ENCODE measurements around the gene ENDOV.
A peak's percentile ranks its signal among the peaks of the same experiment; 100 is the strongest.

The ENDOV gene

GRCh38 chr17:80414803-80415625 lies at the start of gene ENDOV:
Gene ENDOV (plus strand): TSS chr17:80415167. CDS start chr17:80415195, 28 bp downstream.
- Histone ChIP-seq H3K36me3 (ENCODE audit: insufficient read depth, low read length) (no peaks in the 10 kb centered on the region), H3K9ac (ENCODE audit: low read depth, low read length, poor library complexity, severe bottlenecking) (peak within 1 kb of the TSS; percentile 76), H3K4me2 (ENCODE audit: low read depth, low read length, poor library complexity, severe bottlenecking) (peak within 1 kb of the TSS; percentile 91), H3K9me3 (ENCODE audit: insufficient read depth, low read depth, low read length) (no peaks in the 10 kb centered on the region), H3F3A (ENCODE audit: low read depth) (0 out of 2 replicates have a peak, but pooled peaks cover 3% of the 10 kb centered on the region), H4K20me1 (ENCODE audit: insufficient read depth, low read length, poor library complexity, severe bottlenecking) (peaks cover 8% of the 10 kb centered on the region), H3K27me3 (ENCODE audit: insufficient read depth, low read length, poor library complexity, severe bottlenecking) (no peaks in the 10 kb centered on the region), H2AFZ (ENCODE audit: low read length) (peak within 1 kb of the TSS; percentile 98), H3K4me1 (ENCODE audit: insufficient read depth, low read length, poor library complexity, severe bottlenecking) (peaks cover 7% of the 10 kb centered on the region), H3K79me2 (ENCODE audit: insufficient read depth, low read length) (peaks cover 11% of the 10 kb centered on the region; the same call in 1 of the 2 replicates), H3K4me3 (ENCODE audit: low read length, poor library complexity, severe bottlenecking) (peak within 1 kb of the TSS; percentile 93), H3K9me2 (replicated peaks; ENCODE audit: low read depth, low read length) (no peaks in the 10 kb centered on the region)
- TF ChIP-seq EZH2phosphoT487 (IDR thresholded peaks at IDR 0.05; ENCODE audit: borderline replicate concordance) (no peak), CTCF (conservative IDR thresholded peaks at IDR 0.05; ENCODE audit: low read length) (no peak)

- Histone ChIP-seq H3K9ac (ENCODE audit: low read depth, low read length, poor library complexity, severe bottlenecking) (no peak overlapping the region), H4K20me1 (ENCODE audit: insufficient read depth, low read length, poor library complexity, severe bottlenecking) (no peaks in the 10 kb centered on the region), H3K4me2 (ENCODE audit: low read depth, low read length, poor library complexity, severe bottlenecking) (no peak overlapping the region), H3K9me2 (replicated peaks; ENCODE audit: low read depth, low read length) (no peaks in the 10 kb centered on the region), H3F3A (ENCODE audit: low read depth) (no peaks in the 10 kb centered on the region), H3K27me3 (ENCODE audit: insufficient read depth, low read length, poor library complexity, severe bottlenecking) (no peaks in the 10 kb centered on the region), H3K79me2 (ENCODE audit: insufficient read depth, low read length) (no peaks in the 10 kb centered on the region), H3K9me3 (ENCODE audit: insufficient read depth, low read depth, low read length) (no peaks in the 10 kb centered on the region), H3K4me1 (ENCODE audit: insufficient read depth, low read length, poor library complexity, severe bottlenecking) (no peaks in the 10 kb centered on the region), H3K36me3 (ENCODE audit: insufficient read depth, low read length) (peaks cover 68% of the 10 kb centered on the region; the same call in 1 of the 2 replicates), H3K4me3 (ENCODE audit: low read length, poor library complexity, severe bottlenecking) (no peak overlapping the region), H2AFZ (ENCODE audit: low read length) (no peak overlapping the region)
- TF ChIP-seq CTCF (conservative IDR thresholded peaks at IDR 0.05; ENCODE audit: low read length) = no peak
- TF ChIP-seq EZH2phosphoT487 (IDR thresholded peaks at IDR 0.05; ENCODE audit: borderline replicate concordance) = no peak
These were observed 49.0 kb upstream of the ENDOV start for GRCh38 chr17:80365983-80366382.

GRCh38 chr17:80367503-80367902 lies 47.5 kb upstream of the ENDOV start:
- Histone ChIP-seq H3K4me3 (ENCODE audit: low read length, poor library complexity, severe bottlenecking) (no peak overlapping the region), H3K79me2 (ENCODE audit: insufficient read depth, low read length) (no peaks in the 10 kb centered on the region), H3K4me1 (ENCODE audit: insufficient read depth, low read length, poor library complexity, severe bottlenecking) (no peaks in the 10 kb centered on the region), H3F3A (ENCODE audit: low read depth) (no peaks in the 10 kb centered on the region), H3K4me2 (ENCODE audit: low read depth, low read length, poor library complexity, severe bottlenecking) (no peak overlapping the region), H3K36me3 (ENCODE audit: insufficient read depth, low read length) (peaks cover 70% of the 10 kb centered on the region; the same call in 1 of the 2 replicates), H3K27me3 (ENCODE audit: insufficient read depth, low read length, poor library complexity, severe bottlenecking) (no peaks in the 10 kb centered on the region), H3K9me2 (replicated peaks; ENCODE audit: low read depth, low read length) (no peaks in the 10 kb centered on the region), H4K20me1 (ENCODE audit: insufficient read depth, low read length, poor library complexity, severe bottlenecking) (no peaks in the 10 kb centered on the region), H3K9ac (ENCODE audit: low read depth, low read length, poor library complexity, severe bottlenecking) (no peak overlapping the region), H2AFZ (ENCODE audit: low read length) (no peak overlapping the region), H3K9me3 (ENCODE audit: insufficient read depth, low read depth, low read length) (no peaks in the 10 kb centered on the region)
- TF ChIP-seq CTCF (conservative IDR thresholded peaks at IDR 0.05; ENCODE audit: low read length) (no peak), EZH2phosphoT487 (IDR thresholded peaks at IDR 0.05; ENCODE audit: borderline replicate concordance) (no peak)

All from Loucy (cell line).